Mammary epithelial cell (primary cell): ENCODE results near the gene TRIM24.

Source experiments
- EZH2 ChIP-seq: IDR thresholded peaks from 2 replicates; pipeline ENCODE4 v1.6.1; 2012; ENCODE audit warnings: low read length, inconsistent platforms, borderline replicate concordance
- TF ChIP-seq, protein P1 (sequence below), 2 donors: IDR thresholded peaks in 1 of 2; conservative IDR thresholded peaks in 1 of 2; 2 replicates each; pipeline ENCODE4 v1.5.1; 2011 to 2012; ENCODE audit warnings: inconsistent platforms in 2 of 2, low read length in 2 of 2, mild to moderate bottlenecking in 2 of 2, control low read depth in 1 of 2, low read depth in 1 of 2; ENCODE audit not compliant: insufficient read depth in 1 of 2; ENCODE audit errors: extremely low read depth in 1 of 2

DNA sequence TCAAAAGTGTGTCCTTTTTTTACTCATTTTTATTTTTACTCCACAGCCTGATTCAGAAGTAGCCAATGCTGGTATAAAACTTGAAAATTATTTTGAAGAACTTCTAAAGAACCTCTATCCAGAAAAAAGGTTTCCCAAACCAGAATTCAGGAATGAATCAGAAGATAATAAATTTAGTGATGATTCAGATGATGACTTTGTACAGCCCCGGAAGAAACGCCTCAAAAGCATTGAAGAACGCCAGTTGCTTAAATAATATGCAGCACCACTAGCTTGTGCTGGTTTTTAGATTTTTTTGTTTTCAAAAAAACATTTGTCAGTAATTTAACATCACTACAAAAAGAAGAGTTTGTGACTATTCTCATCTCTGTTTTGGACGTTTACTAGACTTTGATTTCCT lies 124.6 kb downstream of the TRIM24 start:
- no peak for TF ChIP-seq EZH2
- TF ChIP-seq, protein P1, sequence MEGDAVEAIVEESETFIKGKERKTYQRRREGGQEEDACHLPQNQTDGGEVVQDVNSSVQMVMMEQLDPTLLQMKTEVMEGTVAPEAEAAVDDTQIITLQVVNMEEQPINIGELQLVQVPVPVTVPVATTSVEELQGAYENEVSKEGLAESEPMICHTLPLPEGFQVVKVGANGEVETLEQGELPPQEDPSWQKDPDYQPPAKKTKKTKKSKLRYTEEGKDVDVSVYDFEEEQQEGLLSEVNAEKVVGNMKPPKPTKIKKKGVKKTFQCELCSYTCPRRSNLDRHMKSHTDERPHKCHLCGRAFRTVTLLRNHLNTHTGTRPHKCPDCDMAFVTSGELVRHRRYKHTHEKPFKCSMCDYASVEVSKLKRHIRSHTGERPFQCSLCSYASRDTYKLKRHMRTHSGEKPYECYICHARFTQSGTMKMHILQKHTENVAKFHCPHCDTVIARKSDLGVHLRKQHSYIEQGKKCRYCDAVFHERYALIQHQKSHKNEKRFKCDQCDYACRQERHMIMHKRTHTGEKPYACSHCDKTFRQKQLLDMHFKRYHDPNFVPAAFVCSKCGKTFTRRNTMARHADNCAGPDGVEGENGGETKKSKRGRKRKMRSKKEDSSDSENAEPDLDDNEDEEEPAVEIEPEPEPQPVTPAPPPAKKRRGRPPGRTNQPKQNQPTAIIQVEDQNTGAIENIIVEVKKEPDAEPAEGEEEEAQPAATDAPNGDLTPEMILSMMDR (conservative IDR thresholded peaks at IDR 0.05 in 1 of 2, IDR thresholded peaks at IDR 0.05 in 1 of 2; ENCODE audit: extremely low read depth in 1 of 2, insufficient read depth in 1 of 2, low read depth in 1 of 2, low read length in 2 of 2) = no peak
